ENCODE data around the gene SUGCT. TPM values are rescaled to one million over a fixed set of nuclear protein-coding genes. Genes with fewer than 3 reads are reported as not detected.
A peak's percentile ranks its signal among the peaks of the same experiment; 100 is the strongest.

SUGCT gene
- total RNA-seq = 8.4 to 9.8 TPM (median 8.9 TPM) in 3 replicates

GRCh38 chr7:40134428-40135316 lies at the start of gene SUGCT, which contains the start of gene MPLKIP:
SUGCT (plus strand) TSS chr7:40135005.
MPLKIP (minus strand) TSS chr7:40134622; CDS start chr7:40134567, 55 bp downstream.
- TF ChIP-seq, protein P1, sequence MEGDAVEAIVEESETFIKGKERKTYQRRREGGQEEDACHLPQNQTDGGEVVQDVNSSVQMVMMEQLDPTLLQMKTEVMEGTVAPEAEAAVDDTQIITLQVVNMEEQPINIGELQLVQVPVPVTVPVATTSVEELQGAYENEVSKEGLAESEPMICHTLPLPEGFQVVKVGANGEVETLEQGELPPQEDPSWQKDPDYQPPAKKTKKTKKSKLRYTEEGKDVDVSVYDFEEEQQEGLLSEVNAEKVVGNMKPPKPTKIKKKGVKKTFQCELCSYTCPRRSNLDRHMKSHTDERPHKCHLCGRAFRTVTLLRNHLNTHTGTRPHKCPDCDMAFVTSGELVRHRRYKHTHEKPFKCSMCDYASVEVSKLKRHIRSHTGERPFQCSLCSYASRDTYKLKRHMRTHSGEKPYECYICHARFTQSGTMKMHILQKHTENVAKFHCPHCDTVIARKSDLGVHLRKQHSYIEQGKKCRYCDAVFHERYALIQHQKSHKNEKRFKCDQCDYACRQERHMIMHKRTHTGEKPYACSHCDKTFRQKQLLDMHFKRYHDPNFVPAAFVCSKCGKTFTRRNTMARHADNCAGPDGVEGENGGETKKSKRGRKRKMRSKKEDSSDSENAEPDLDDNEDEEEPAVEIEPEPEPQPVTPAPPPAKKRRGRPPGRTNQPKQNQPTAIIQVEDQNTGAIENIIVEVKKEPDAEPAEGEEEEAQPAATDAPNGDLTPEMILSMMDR (IDR thresholded peaks at IDR 0.05; ENCODE audit: unreplicated experiment) = peak; percentile 99
- DNase-seq (ENCODE audit: low spot score in 2 of 2, unreplicated experiment in 2 of 2) = peak; percentile 70 to 89
- Mint-ChIP-seq H3K4me3 (peak within 1 kb of the TSS; percentile 96), H3K27ac (peak within 1 kb of the TSS; percentile 98), H3K9me3 (no peaks in the 10 kb centered on the region), H3K36me3 (no peaks in the 10 kb centered on the region), H3K4me1 (peaks cover 16% of the 10 kb centered on the region), H3K27me3 (ENCODE audit: low read depth) (peaks cover 2% of the 10 kb centered on the region)

GRCh38 chr7:40092182-40092581 lies 42.6 kb upstream of the SUGCT start:
- H3K9me3 Mint-ChIP-seq = no peaks in the 10 kb centered on the region

DNA sequence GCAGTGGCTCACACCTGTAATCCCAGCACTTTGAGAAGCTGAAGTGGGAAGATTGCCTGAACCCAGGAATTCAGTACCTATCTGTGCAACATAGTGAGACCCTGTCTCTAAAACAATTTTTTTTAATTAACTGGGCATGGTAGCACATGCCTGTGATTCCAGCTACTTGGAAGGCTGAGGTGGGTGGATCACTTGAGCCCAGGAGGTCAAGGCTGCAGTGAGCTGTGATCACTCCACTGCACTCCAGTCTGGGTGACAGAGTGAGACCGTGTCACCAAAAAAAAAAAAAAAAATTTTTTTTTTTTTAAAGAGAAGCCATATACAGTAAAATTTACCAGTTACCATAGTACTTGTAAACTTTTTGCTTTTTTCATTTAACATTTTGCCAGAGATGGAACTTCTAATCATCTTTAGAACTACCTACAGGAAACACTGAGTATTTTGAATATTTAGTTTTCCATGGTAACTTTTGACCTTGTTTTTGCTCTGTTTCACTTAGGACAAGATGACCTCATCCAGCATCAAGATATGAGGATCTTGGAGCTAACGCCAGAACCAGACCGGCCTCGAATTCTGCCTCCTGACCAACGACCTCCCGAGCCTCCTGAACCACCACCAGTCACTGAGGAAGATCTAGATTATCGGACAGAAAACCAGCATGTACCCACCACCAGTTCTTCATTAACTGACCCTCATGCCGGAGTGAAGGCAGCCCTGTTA lies 41.0 kb upstream of the SUGCT start:
- no peak overlapping the region for H3K27ac Mint-ChIP-seq

More at GRCh38 chr7:40092182-40092581, 42.6 kb upstream of the SUGCT start:
- H3K36me3 Mint-ChIP-seq = peaks cover 36% of the 10 kb centered on the region
- no peak for DNase-seq (ENCODE audit: low spot score in 2 of 2, unreplicated experiment in 2 of 2)
- TF ChIP-seq, protein P1 (IDR thresholded peaks at IDR 0.05; ENCODE audit: unreplicated experiment) = no peak
- no peaks in the 10 kb centered on the region for H3K27me3 Mint-ChIP-seq (ENCODE audit: low read depth)
- H3K4me3 Mint-ChIP-seq = no peak overlapping the region
- H3K4me1 Mint-ChIP-seq = peaks cover 21% of the 10 kb centered on the region
- H3K27ac Mint-ChIP-seq = peak overlapping the region; percentile 87

DNA sequence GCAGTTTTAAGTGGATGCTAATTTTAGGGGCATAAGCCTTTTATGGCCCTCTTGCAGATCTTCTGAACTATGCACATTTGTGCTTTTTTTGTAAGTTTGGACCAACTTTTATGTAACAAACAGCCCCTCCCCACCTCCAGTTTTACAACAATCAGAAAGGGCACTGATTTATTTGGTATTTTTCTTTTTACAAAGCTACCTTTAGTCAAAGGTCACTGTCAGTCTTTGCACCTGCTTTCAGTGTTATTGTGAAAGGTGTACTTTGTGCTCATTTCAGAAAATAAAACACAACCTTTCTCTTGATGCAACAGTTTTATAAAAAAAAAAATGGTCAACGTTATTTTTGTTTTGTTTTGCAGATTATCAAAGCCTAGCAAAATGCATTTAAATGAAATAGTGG lies 39.6 kb upstream of the SUGCT start:
- no peaks in the 10 kb centered on the region for H3K27me3 Mint-ChIP-seq (ENCODE audit: low read depth)
- no peaks in the 10 kb centered on the region for H3K9me3 Mint-ChIP-seq
- H3K36me3 Mint-ChIP-seq = peaks cover 23% of the 10 kb centered on the region
- H3K4me1 Mint-ChIP-seq = peaks cover 43% of the 10 kb centered on the region
- no peak overlapping the region for H3K27ac Mint-ChIP-seq
- H3K4me3 Mint-ChIP-seq = no peak overlapping the region
- TF ChIP-seq, protein P1 (IDR thresholded peaks at IDR 0.05; ENCODE audit: unreplicated experiment) = no peak
- DNase-seq (ENCODE audit: low spot score in 2 of 2, unreplicated experiment in 2 of 2) = no peak

More for the DNA sequence above, 41.0 kb upstream of the SUGCT start:
- Mint-ChIP-seq H3K27me3 (ENCODE audit: low read depth) (no peaks in the 10 kb centered on the region), H3K9me3 (no peaks in the 10 kb centered on the region), H3K36me3 (peaks cover 28% of the 10 kb centered on the region), H3K4me3 (no peak overlapping the region), H3K4me1 (peaks cover 33% of the 10 kb centered on the region)
- DNase-seq (ENCODE audit: low spot score in 2 of 2, unreplicated experiment in 2 of 2) = no peak
- TF ChIP-seq, protein P1 (IDR thresholded peaks at IDR 0.05; ENCODE audit: unreplicated experiment) = no peak

GRCh38 chr7:40095695-40096327 lies 39.0 kb upstream of the SUGCT start:
- Mint-ChIP-seq H3K27me3 (ENCODE audit: low read depth) (no peaks in the 10 kb centered on the region), H3K4me3 (no peak overlapping the region), H3K36me3 (peaks cover 21% of the 10 kb centered on the region), H3K27ac (no peak overlapping the region), H3K9me3 (no peaks in the 10 kb centered on the region), H3K4me1 (peaks cover 45% of the 10 kb centered on the region)
- no peak for DNase-seq (ENCODE audit: low spot score in 2 of 2, unreplicated experiment in 2 of 2)
- TF ChIP-seq, protein P1 (IDR thresholded peaks at IDR 0.05; ENCODE audit: unreplicated experiment) = no peak

All from mesothelial cell of epicardium (in vitro differentiated cells).